A172 (cell line): ENCODE data around the gene TRDMT1. TPM values are rescaled to one million over a fixed set of nuclear protein-coding genes. Genes with fewer than 3 reads are reported as not detected.

Experiments used
- DNase-seq: peaks from one replicate; pipeline ENCODE4 v3.0.0-alpha.2; 2015; ENCODE audit warnings: low spot score
- total RNA-seq: library from RNA; depleted of rRNA; stranded (reverse); fragments of >200 nt; shearing (Covaris generic); gene quantifications from 2 replicates; pipeline ENCODE4 v1.2.3, GENCODE V29; 2014

Gene TRDMT1
- total RNA-seq, 1 experiment from 2014 or later = 4.3 TPM

GRCh38 chr10:17176091-17176490 is 25.4 kb downstream of the TRDMT1 start:
- DNase-seq = no peak

- DNase-seq = peak; percentile 10
These were observed 25.9 kb downstream of the TRDMT1 start for GRCh38 chr10:17175551-17175950.

DNA sequence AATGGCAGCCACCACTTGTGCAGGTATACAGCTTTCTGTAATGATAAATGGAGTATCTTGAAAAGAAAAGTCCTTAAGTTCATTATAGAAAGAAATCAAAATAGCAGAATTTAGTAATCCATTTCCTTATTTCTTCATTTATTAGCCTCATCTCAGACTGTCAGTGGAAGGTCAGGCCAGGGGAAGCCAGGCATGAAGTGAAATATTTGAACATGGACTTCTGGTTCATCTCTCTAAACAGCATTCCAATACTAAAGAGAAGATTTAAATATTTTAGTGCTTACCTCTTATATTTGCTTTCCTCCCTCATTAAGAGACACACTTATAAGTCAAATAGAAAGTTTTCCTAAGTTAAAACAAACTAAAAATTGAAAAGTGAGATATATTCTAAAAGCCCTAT is 26.8 kb downstream of the TRDMT1 start:
- DNase-seq = no peak

DNA sequence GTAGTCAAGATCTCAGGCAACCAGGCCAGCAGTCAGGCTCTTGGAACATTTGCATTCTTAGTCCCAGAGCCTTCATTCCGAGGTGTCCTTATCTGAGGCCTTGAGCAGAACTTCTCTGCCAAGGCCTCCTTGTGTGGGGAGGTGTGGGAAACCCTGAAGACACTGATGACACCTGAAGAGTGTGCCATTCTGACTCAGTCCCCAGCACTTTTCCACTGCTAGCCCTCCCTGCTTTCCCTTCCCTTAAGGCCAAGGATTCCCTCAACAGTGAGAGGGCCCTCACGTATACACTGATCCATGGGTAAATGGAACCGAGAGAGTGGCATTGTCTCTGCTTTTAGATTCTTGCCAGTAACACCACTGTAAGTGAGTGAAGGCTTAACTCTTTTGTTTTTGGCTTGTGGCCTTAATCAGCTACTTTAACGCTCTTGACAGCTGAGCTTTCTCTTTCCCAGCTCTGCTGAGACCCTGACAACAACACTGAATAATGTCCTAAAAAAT is 30.3 kb downstream of the TRDMT1 start:
- no peak for DNase-seq

DNA sequence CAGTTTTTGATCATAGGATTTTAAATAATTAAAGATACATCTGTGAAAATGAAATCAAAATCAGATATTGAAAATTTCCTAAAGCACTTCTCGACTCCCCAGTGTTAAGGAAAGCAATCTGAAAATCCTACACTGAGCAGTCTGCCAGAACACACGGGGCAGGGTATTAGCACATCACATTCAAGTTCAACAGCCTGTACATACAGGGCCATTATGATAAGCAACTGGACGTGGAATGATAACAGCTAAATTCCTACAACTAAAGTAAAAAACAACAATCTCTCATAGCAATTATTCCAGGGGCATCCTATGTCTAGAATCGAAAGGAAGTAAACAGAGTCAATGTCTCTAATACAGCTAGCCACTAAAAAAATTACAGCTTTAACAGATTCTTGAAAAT is 31.7 kb downstream of the TRDMT1 start:
- no peak for DNase-seq

- DNase-seq = no peak
These were observed 34.8 kb downstream of the TRDMT1 start for GRCh38 chr10:17166699-17167098.

DNA sequence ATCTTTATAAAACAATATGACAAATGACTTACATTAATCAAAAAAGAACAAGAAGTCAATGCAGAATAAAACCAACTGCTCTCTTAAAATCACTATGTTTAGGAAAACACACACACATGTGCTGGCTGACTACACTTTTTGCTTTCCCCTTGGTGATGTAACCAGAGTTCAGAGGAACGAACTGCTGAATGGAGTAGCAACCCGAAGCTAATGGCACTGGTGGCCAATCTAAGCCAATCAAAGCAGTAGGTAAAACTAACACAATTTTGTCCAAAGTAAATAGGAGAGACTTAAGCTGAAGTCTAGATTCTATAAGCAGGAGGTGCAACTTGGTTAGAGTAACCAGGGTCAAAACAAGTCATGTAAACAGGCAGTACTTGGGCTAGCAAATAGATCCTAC is 38.6 kb downstream of the TRDMT1 start:
- no peak for DNase-seq

DNA sequence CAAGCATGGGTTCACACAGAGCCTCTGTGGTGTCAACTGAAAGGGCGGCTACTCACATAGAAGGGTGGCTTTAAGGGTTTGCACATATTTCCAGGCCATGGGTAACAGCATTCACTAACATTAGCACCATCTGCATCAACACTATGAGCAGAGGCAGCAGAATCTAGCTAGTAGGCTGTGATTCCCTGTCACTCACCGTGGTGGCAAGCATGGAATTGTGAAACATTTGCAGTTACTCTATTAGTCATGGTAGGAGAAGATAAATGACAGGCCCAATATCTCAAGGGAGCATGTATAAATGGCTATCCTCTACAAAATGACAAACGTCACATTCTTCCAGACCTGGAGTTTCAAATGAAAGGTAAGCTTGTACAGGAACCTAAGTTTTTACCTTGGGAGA is 39.7 kb downstream of the TRDMT1 start:
- no peak for DNase-seq

GRCh38 chr10:17157024-17157423 is 44.4 kb downstream of the TRDMT1 start:
- DNase-seq = no peak

- DNase-seq = no peak
These were observed 45.6 kb downstream of the TRDMT1 start for GRCh38 chr10:17155826-17156225.

GRCh38 chr10:17154116-17154515 is 47.4 kb downstream of the TRDMT1 start:
- DNase-seq = no peak

- no peak for DNase-seq
These were observed 48.2 kb downstream of the TRDMT1 start for GRCh38 chr10:17153321-17153720.

DNA sequence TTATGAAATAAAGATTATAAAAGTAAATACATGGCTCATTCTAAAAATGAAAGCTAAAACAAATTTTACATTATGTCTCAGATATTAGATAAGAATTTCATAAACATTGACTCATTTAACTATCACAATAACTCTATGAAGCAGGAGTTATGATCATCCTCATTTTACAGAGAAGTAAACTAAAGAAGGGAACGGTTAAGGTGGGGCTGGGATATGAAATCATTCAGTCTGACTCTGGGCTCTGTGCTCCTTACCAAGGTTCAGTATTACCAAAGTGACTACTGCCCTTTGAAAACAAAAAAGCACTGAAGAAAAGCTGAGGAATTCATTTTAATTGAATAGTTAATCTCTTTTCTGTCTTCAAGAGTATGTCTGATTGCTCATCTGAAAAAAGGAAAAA is 49.8 kb downstream of the TRDMT1 start:
- DNase-seq = no peak

DNA sequence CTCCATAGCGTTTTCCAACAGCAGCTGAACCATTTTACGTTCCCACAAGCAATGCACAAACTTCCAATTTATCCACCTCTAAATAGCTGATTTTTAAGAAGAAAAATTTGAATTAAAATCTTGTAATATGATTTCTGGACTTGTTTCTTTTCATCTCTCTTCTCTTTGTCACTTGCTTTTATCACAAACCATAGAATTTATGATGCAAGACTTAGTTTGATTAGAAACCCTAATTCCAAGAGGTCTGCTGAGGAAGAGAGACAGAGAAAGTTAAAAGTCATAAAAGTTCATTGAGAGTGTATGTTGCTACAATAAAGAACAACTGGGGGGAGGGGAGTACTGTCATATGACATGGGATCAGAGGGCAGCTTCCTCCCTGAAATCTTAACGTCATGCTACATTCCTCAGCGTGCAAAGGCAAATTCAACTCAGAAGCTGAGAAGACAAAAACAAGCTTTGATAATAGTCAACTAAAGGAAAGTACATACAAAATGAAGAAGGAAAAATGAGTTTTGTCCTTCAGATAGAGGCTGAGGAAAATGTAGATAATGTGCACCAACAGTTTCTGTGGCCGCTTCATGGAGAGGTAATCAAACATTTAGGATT is 53.5 kb downstream of the TRDMT1 start:
- no peak for DNase-seq

DNA sequence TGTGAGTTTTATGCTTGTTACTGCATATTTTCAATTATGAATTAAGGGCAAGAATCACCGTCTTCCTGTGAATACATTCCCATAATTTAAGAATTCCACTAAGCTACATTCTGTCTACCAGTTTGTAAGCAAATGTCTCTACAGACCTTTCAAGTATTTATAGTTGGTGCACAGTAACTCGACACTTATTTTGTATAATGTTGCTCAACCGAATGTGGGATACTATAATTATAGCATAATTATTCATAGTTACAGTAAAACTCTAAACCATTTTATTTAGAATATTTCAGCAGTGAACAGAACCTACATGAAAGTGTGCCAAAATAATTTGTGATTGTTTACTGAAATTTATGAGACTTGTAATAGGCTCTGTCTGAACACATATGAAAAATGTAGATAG is 54.6 kb downstream of the TRDMT1 start:
- no peak for DNase-seq

GRCh38 chr10:17145239-17145638 is 56.2 kb downstream of the TRDMT1 start:
- DNase-seq = no peak

GRCh38 chr10:17144757-17145156 is 56.7 kb downstream of the TRDMT1 start:
- no peak for DNase-seq

DNA sequence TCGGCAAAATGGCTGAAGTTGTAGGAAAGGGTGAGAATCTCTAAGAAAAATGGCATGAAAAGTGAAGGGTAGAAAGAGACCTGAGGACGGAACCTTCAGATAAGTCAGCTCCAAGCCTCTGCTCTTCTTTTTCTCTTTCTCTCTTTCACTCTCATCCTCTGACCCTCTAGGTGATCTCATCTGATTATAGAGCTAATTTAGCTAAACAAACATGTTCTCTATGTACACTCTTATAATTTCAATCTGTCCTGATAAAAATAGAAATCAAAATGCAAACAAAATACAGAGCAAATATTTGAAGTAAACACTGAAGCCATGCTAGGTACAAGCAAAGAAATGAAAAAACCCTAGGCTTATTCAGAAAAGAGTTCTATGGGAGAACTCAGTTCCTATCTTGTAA is 57.4 kb downstream of the TRDMT1 start:
- no peak for DNase-seq

GRCh38 chr10:17143055-17143690 is 58.3 kb downstream of the TRDMT1 start:
- DNase-seq = no peak

DNA sequence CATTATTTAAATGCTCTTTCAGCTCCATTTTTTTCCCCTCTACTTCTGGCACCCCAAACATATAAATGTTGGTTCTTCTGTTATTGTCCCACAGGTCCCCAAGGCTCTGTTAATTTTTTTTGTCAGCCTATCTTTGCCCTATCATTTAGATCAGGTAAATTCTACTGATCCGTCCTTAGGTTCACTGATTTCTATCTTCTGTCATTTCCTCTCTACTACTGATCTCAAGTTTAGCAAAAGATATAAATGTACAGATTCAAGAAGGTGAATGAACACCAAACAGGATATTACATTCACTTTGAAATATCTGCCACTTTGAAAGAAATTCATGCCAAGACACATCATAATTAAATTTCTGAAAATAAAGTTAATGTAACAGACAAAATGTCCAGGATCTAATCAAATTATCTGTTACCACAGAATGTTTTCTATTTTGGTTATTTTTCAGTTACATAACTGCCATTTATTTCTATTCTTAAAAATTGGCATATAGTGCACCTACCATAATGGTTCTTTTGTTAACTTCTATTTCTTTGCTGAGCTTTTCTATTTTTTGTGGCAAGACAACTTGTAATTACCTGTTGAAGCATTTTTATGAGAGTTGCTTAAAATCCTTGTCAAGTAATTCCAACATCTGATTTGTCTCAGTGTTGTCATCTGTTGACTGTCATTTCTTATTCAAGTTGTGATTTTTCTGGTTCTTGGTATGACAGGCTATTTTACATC is 59.8 kb downstream of the TRDMT1 start:
- no peak for DNase-seq

GRCh38 chr10:17140386-17140761 is 61.1 kb downstream of the TRDMT1 start:
- DNase-seq = no peak

- no peak for DNase-seq
These were observed 62.9 kb downstream of the TRDMT1 start for GRCh38 chr10:17138460-17139042.
